Prostate gland (tissue), 2 donors: ENCODE data around the gene PBX4.

ENCODE experiments used
- POLR2A ChIP-seq: fragments of 450-650 bp; IDR thresholded peaks from one replicate; pipeline ENCODE4 v1.6.1; 2016; ENCODE audit warnings: antibody characterized with exemption, mild to moderate bottlenecking
- TF ChIP-seq, protein P1 (sequence below), 4 experiments: fragments of 200-600 bp in 2 of 4; fragments of 450-650 bp in 2 of 4; sonication (generic) in 2 of 4; IDR thresholded peaks; 1 replicate in 3 of 4; 2 replicates in 1 of 4; pipeline ENCODE4 v1.5.1; 2016 to 2019; ENCODE audit warnings: antibody characterized with exemption in 4 of 4, mild to moderate bottlenecking in 2 of 4, moderate library complexity in 2 of 4

DNA sequence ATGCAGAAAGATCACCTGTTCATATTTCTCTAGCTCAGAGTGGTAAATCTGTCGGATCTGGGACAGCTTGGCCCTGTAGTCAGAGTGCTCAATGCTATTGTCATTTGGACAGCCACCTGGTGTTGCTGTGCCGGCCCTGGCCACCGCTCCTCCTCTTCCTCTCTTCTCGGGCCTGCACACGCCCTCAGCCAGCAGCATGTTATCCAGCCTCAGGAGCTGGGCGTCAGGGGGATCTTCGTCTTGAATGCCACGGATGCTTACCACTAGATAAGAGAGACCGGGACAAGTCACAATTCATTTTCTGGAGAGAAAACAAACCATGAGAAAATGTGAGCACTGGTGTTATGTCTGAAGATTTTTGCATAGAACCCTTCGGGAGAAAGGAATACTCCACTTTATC lies 47.9 kb downstream of the PBX4 start:
- TF ChIP-seq, protein P1, sequence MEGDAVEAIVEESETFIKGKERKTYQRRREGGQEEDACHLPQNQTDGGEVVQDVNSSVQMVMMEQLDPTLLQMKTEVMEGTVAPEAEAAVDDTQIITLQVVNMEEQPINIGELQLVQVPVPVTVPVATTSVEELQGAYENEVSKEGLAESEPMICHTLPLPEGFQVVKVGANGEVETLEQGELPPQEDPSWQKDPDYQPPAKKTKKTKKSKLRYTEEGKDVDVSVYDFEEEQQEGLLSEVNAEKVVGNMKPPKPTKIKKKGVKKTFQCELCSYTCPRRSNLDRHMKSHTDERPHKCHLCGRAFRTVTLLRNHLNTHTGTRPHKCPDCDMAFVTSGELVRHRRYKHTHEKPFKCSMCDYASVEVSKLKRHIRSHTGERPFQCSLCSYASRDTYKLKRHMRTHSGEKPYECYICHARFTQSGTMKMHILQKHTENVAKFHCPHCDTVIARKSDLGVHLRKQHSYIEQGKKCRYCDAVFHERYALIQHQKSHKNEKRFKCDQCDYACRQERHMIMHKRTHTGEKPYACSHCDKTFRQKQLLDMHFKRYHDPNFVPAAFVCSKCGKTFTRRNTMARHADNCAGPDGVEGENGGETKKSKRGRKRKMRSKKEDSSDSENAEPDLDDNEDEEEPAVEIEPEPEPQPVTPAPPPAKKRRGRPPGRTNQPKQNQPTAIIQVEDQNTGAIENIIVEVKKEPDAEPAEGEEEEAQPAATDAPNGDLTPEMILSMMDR (IDR thresholded peaks at IDR 0.05), result no peak
- TF ChIP-seq POLR2A, result no peak
